Osteocyte (in vitro differentiated cells): ENCODE data around the gene PCSK6. TPM values are rescaled to one million over a fixed set of nuclear protein-coding genes. Genes with fewer than 3 reads are reported as not detected.

Source experiments
- DNase-seq: peaks from one replicate; pipeline ENCODE4 v3.0.0; 2021; ENCODE audit warnings: mixed read lengths; ENCODE audit not compliant: unreplicated experiment; ENCODE audit errors: extremely low spot score
- H3K27ac Mint-ChIP-seq: one replicate; pipeline ENCODE4 v1.8.0; 2021; ENCODE audit warnings: mild to moderate bottlenecking, mixed read lengths; ENCODE audit not compliant: unreplicated experiment
- H3K27me3 Mint-ChIP-seq: one replicate; pipeline ENCODE4 v1.8.0; 2021; ENCODE audit warnings: mixed read lengths; ENCODE audit not compliant: unreplicated experiment
- H3K36me3 Mint-ChIP-seq: one replicate; pipeline ENCODE4 v1.8.0; 2021; ENCODE audit warnings: mixed read lengths; ENCODE audit not compliant: unreplicated experiment
- H3K4me1 Mint-ChIP-seq: one replicate; pipeline ENCODE4 v1.8.0; 2021; ENCODE audit warnings: mixed read lengths; ENCODE audit not compliant: unreplicated experiment
- H3K4me3 Mint-ChIP-seq: one replicate; pipeline ENCODE4 v1.8.0; 2021; ENCODE audit warnings: mild to moderate bottlenecking, moderate library complexity, mixed read lengths; ENCODE audit not compliant: unreplicated experiment
- H3K9me3 Mint-ChIP-seq: one replicate; pipeline ENCODE4 v1.8.0; 2021; ENCODE audit warnings: mixed read lengths; ENCODE audit not compliant: unreplicated experiment
- total RNA-seq: library from RNA; stranded (reverse); gene quantifications from 2 replicates; pipeline ENCODE4 v1.2.1, GENCODE V29; 2021
- TF ChIP-seq, protein P1 (sequence below): fragments of 200-600 bp; sonication (generic); IDR thresholded peaks from 2 replicates; pipeline ENCODE4 v1.5.0; 2021; ENCODE audit warnings: antibody characterized with exemption, mild to moderate bottlenecking, moderate library complexity

Gene PCSK6
- total RNA-seq, 1 donor from 2014 or later: 0.43 TPM

- TF ChIP-seq, protein P1, sequence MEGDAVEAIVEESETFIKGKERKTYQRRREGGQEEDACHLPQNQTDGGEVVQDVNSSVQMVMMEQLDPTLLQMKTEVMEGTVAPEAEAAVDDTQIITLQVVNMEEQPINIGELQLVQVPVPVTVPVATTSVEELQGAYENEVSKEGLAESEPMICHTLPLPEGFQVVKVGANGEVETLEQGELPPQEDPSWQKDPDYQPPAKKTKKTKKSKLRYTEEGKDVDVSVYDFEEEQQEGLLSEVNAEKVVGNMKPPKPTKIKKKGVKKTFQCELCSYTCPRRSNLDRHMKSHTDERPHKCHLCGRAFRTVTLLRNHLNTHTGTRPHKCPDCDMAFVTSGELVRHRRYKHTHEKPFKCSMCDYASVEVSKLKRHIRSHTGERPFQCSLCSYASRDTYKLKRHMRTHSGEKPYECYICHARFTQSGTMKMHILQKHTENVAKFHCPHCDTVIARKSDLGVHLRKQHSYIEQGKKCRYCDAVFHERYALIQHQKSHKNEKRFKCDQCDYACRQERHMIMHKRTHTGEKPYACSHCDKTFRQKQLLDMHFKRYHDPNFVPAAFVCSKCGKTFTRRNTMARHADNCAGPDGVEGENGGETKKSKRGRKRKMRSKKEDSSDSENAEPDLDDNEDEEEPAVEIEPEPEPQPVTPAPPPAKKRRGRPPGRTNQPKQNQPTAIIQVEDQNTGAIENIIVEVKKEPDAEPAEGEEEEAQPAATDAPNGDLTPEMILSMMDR: no peak
- Mint-ChIP-seq H3K27me3 (peaks cover 59% of the 10 kb centered on the region), H3K36me3 (no peaks in the 10 kb centered on the region), H3K27ac (no peak overlapping the region), H3K4me1 (no peaks in the 10 kb centered on the region), H3K9me3 (no peaks in the 10 kb centered on the region), H3K4me3 (no peak overlapping the region)
- peak; percentile 77 for DNase-seq
Observed at GRCh38 chr15:101496198-101496986, 6.9 kb upstream of the PCSK6 start.

DNA sequence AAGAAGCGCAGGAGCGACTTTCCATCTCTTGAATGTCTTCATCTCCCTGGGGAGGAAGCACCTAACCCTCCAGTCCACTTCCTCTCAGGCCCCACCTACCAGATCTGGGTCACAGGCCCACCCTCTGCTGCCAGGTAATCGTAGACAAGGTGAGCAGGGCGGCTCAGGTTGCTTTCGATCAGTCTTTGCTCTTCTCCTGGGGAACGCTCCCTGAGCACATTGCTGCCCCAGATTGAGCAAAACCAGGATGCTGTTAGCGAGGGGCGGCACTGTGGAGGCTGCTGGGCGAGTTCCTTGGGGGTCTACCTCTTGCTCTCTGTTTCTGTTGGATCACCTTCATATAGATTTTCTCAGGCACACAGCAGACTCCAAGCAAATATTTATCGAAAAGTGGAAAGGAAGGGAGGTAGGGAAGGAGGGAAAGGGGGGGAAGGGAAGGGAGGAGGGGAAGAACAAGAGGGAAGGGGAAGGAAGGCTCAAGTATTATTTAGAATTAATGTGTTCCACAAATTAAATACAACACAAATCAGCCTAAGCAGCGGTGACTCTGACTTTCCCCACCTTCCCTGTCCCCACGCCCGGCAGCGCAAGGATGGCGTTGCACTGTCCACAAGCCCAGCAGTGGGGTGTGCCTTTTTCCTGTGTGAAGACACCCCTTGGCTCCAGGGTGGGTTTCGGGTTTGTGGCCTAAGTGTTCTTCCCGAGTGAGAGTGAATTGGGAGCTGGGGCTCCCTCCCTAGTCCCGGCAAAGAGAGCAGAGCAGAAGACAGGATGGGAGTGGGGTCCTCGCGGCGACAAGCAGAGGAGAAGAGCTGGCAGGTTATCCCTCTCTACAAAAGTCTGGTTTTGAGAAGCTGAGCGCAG, 6.1 kb upstream of the PCSK6 start:
- no peaks in the 10 kb centered on the region for H3K36me3 Mint-ChIP-seq
- peak; percentile 73 for DNase-seq
- H3K27me3 Mint-ChIP-seq: peaks cover 66% of the 10 kb centered on the region
- H3K4me1 Mint-ChIP-seq: no peaks in the 10 kb centered on the region
- no peak overlapping the region for H3K4me3 Mint-ChIP-seq
- H3K27ac Mint-ChIP-seq: no peak overlapping the region
- no peaks in the 10 kb centered on the region for H3K9me3 Mint-ChIP-seq
- TF ChIP-seq, protein P1: no peak

GRCh38 chr15:101494251-101494796, 4.8 kb upstream of the PCSK6 start:
- H3K27me3 Mint-ChIP-seq: peaks cover 69% of the 10 kb centered on the region
- H3K27ac Mint-ChIP-seq: no peak overlapping the region
- H3K9me3 Mint-ChIP-seq: no peaks in the 10 kb centered on the region
- H3K4me3 Mint-ChIP-seq: no peak overlapping the region
- TF ChIP-seq, protein P1: no peak
- no peaks in the 10 kb centered on the region for H3K36me3 Mint-ChIP-seq
- H3K4me1 Mint-ChIP-seq: no peaks in the 10 kb centered on the region
- DNase-seq: peak; percentile 51

DNA sequence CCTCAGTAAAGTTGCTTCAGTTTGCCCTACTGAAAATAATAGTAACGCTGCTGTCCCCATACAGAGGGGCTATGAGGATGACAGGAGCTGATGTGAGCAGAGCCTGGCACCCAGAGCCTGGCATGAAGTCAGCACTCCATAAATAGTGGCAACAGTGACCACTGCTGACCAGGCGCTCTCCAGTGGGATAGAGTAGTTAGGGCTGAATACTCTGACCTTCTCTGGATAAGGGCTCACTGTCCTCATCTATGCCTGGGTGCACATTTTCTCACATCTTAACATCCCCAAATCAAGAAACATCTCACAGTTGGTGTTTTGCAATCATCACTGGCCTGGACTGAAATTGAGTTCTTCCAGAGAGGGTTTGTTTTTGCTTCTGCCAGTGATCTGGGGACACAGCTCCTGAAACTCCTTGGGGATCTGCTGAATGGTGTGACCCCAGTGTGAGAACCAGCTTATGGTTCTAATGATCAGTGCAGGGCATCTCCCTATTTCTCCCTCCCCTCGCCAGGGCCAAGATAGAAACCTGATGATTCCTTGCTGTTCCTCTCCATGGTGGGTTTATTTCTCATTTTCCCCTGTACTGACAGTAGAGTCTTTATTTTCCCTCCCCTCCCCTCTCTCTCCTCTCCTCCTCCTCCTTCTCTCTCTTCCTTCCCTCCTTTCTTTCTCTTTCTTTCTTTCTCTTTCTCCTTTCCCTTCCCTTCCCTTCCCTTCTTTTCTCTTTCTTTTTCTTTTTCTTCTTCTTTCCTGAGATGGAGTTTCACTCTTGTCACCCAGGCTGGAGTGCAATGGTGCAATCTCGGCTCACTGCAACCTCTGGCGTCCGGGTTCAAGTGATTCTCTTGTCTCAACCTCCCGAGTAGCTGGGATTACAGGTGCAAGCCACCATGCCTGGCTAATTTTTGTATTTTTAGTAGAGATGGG, 3.5 kb upstream of the PCSK6 start:
- TF ChIP-seq, protein P1: no peak
- peak; percentile 25 for DNase-seq
- Mint-ChIP-seq H3K4me1 (no peaks in the 10 kb centered on the region), H3K27me3 (peaks cover 73% of the 10 kb centered on the region), H3K36me3 (no peaks in the 10 kb centered on the region), H3K9me3 (no peaks in the 10 kb centered on the region), H3K27ac (no peak overlapping the region), H3K4me3 (no peak overlapping the region)
